Measurements from ENCODE around the gene ZDHHC1. TPM values are rescaled to one million over a fixed set of nuclear protein-coding genes. Genes with fewer than 3 reads are reported as not detected.

The ZDHHC1 gene
- total RNA-seq, 2 donors from 2014 or later, result 10.7 to 11.3 TPM

Other genes with a start within 250 kb of the ZDHHC1 start
- 10 to 100 TPM; 18.8 to 31.6 TPM for gene NOL3, start 245.9 kb downstream of the ZDHHC1 start, total RNA-seq
- 10 to 100 TPM; 18.3 to 22.1 TPM for gene MATCAP1, start 232.5 kb downstream of the ZDHHC1 start, total RNA-seq
- 1 to 10 TPM; 1.6 to 3.1 TPM for gene EXOC3L1, start 226.3 kb downstream of the ZDHHC1 start, total RNA-seq
- 10 to 100 TPM; 42.0 to 43.8 TPM for gene E2F4, start 224.3 kb downstream of the ZDHHC1 start, total RNA-seq
- gene ELMO3, start 217.3 kb downstream of the ZDHHC1 start, total RNA-seq, result 1 to 10 TPM in 1 of 2 donors, under 1 TPM in 1; 0.93 to 1.2 TPM
- 10 to 100 TPM; 25.1 to 33.1 TPM for gene TMEM208, start 189.3 kb downstream of the ZDHHC1 start, total RNA-seq
- 10 to 100 TPM; 23.8 to 32.9 TPM for gene FHOD1, start 169.0 kb downstream of the ZDHHC1 start, total RNA-seq
- 1 to 10 TPM in 1 of 2 donors, under 1 TPM in 1; 0.57 to 1.1 TPM for gene SLC9A5, start 167.5 kb downstream of the ZDHHC1 start, total RNA-seq
- 1 to 10 TPM; 3.2 to 5.4 TPM for gene PLEKHG4, start 136.9 kb downstream of the ZDHHC1 start, total RNA-seq
- not detected for gene KCTD19, start 89.7 kb downstream of the ZDHHC1 start, total RNA-seq
- under 1 TPM in 1 of 2 donors, not detected in 1; 0.56 TPM for gene LRRC36, start 89.7 kb downstream of the ZDHHC1 start, total RNA-seq
- 10 to 100 TPM in 1 of 2 donors, 1 to 10 TPM in 1; 8.2 to 39.3 TPM for gene TPPP3, start 23.0 kb downstream of the ZDHHC1 start, total RNA-seq
- 1 to 10 TPM in 1 of 2 donors, under 1 TPM in 1; 0.43 to 3.2 TPM for gene HSD11B2, start 14.6 kb upstream of the ZDHHC1 start, total RNA-seq
- 10 to 100 TPM; 56.7 to 73.4 TPM for gene ATP6V0D1, start 64.7 kb upstream of the ZDHHC1 start, total RNA-seq
- not detected for gene AGRP, start 67.1 kb upstream of the ZDHHC1 start, total RNA-seq
- 100 to 1,000 TPM in 1 of 2 donors, 10 to 100 TPM in 1; 92.5 to 123 TPM for gene RIPOR1, start 112.4 kb upstream of the ZDHHC1 start, total RNA-seq
- gene CTCF, start 146.0 kb upstream of the ZDHHC1 start, total RNA-seq, result 10 to 100 TPM; 27.6 to 27.8 TPM
- gene CARMIL2, start 228.7 kb upstream of the ZDHHC1 start, total RNA-seq, result 1 to 10 TPM in 1 of 2 donors, under 1 TPM in 1; 0.67 to 1.8 TPM
- 10 to 100 TPM; 13.3 to 16.0 TPM for gene ACD, start 243.8 kb upstream of the ZDHHC1 start, total RNA-seq
- gene PARD6A, start 244.5 kb upstream of the ZDHHC1 start, total RNA-seq, result 1 to 10 TPM; 2.9 to 4.6 TPM